SIG-M5 treated with dmso at 0.1 percent for 504 hours (cell line): ENCODE results near the gene ILK.

ENCODE experiments used
- DNase-seq: peaks from one replicate; lab custom pipeline; 2025; ENCODE audit not compliant: unreplicated experiment; lab: John Stamatoyannopoulos, UW

Gene ILK

GRCh38 chr11:6604790-6605189, 1.2 kb downstream of the ILK start:
- no peak for DNase-seq

- peak; percentile 68 for DNase-seq
Observed at GRCh38 chr11:6606471-6607189, 3.1 kb downstream of the ILK start.

GRCh38 chr11:6607190-6607795, 3.7 kb downstream of the ILK start:
- DNase-seq = no peak

GRCh38 chr11:6608011-6608410, 4.4 kb downstream of the ILK start:
- DNase-seq = no peak

GRCh38 chr11:6608726-6609501, 5.3 kb downstream of the ILK start:
- DNase-seq = no peak

DNA sequence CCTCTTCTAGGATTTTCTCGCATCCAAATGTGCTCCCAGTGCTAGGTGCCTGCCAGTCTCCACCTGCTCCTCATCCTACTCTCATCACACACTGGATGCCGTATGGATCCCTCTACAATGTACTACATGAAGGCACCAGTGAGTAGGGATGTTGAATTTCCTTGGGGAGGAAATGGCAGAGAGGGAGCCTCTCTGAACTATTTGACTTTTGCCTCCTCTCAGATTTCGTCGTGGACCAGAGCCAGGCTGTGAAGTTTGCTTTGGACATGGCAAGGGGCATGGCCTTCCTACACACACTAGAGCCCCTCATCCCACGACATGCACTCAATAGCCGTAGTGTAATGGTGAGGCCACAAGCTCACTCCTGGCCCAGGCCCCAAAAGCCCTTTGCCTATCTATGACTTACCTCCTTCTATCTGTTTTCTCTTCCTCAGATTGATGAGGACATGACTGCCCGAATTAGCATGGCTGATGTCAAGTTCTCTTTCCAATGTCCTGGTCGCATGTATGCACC, 6.0 kb downstream of the ILK start:
- DNase-seq = no peak

- no peak for DNase-seq
Observed at GRCh38 chr11:6610591-6610990, 7.0 kb downstream of the ILK start.

GRCh38 chr11:6611092-6611962, 7.8 kb downstream of the ILK start:
- DNase-seq = no peak

DNA sequence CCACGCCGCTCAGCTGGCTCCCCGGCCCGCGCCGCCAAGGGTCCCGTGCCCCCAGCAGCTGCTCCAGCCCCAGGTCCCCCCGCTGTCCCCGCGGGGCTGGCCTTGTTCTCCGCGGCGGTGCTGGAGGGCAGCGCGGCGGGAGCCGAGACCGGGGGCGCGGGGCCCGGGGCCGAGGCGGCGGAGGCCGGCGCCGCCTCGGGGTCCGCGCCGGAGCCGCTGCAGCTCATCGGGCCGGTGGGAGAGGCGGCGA, 8.3 kb downstream of the ILK start:
- no peak for DNase-seq

GRCh38 chr11:6612213-6613041, 8.9 kb downstream of the ILK start, which contains the start of gene TAF10:
Gene TAF10, minus strand, starts transcription at chr11:6612216. Its CDS starts 27 bp downstream, at chr11:6612189.
- DNase-seq = peak; percentile 91

DNA sequence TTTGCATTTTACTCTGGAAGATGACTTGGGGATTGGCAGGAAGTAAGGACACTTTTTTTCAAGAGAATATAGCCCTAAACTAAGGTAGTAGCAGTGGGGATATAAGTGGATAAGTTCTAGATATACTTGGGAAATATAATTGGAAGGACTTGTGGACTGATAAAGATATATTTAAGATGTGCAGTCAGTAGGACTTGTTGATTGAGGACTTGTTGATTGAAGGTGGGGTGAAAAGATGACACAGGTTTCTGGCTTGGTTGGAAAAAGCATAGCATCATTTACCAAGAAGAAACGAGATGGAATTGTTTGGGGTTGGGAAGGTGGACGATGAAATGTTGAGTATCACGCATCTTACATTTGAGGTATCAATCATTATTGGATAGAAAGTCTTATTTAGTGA, 9.9 kb downstream of the ILK start:
- DNase-seq = no peak

DNA sequence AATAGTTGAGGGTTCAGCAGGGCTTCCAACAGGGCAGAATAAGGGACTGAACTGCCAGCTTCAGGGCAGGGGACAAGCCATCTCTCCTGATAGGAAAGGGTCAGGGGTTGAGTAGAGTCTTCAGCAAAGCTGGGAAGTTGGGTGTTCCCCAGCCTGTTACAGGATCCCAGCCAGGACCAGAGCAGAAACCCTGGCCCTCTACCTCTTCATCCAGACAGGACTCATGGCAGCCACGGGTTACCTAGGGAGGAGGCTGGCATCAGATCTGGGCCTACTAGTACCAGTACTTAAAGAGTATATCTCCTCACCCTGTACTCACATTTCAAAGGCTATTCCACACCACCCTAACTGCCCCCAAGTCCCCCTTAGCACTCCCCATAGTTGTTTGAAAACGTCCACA, 10.9 kb downstream of the ILK start:
- no peak for DNase-seq

DNA sequence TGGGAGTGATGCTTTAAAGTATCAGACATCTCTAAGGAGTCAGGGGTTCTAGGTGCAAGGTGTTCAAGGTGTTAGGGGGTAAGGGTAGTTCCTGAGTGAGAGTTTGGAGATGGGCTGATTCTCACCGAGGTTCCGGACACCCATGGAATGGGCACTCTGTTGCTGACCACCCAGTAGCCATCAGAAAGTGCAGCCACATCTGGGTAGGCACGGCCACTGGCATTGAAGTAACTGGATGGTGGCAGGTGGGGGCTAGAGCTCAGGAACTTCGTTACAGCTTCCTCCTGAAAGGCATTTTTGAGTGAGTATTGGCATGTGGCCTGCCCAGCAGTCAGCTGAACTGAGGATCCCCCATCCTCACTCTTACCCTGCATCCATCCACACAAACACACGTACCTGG, 11.5 kb downstream of the ILK start:
- DNase-seq = no peak

DNA sequence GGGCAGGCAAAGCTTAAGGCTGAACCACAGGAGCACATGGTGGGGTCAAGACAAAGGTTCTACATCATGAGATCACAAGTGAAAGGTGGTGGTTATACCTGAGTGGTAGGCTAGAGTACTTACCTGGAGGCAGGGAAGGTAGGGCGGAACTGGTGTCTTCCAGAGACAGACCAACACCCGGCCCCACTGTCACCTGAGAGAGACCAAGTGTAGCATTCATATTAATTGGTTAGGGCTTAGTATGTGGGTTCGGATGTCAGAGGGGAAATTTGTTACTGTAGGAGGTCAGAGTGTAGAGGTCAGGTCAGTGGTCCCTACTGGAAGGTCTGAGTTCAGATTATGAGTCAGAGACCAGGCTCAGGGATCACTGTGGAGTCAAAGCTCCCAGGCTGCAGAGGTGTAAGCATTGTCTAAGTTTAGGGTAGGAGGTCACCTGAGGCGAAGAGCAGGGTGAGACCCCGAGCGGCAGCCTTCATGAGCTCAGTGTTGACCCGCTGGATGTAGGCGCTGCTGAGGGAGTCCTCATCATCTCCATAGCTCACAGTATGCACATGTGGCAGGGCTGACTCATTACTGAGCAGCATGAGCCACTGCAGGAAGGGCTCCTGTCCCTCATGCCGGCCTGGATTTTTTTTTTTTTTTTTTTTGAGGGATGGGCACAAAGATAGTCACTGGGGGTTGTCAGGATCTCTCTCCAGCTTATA, 12.5 kb downstream of the ILK start:
- no peak for DNase-seq

- no peak for DNase-seq
Observed at GRCh38 chr11:6616596-6617250, 13.1 kb downstream of the ILK start.

DNA sequence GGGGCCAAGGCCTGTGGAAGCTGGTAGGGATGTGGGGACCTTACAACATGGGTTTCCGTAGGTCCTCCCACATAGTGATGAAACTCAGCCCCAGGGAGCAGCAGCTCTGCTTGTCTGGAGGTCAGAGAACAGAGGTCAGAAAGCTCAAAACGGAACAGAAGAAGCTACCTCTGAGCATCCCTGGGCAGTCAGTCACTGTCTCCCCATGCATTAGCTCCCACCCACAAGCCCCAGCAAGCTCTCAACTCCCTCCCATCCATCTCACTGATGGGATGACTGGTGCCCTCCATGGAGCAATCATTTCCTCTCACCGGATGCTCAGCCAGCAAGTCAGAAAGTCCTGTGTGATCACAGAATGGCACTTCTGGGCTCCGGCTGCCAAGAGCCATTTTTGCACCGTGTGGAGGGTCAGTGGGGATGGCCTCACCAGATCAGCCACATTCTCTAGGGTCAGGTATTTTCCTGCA, 13.8 kb downstream of the ILK start:
- peak; percentile 68 for DNase-seq

DNA sequence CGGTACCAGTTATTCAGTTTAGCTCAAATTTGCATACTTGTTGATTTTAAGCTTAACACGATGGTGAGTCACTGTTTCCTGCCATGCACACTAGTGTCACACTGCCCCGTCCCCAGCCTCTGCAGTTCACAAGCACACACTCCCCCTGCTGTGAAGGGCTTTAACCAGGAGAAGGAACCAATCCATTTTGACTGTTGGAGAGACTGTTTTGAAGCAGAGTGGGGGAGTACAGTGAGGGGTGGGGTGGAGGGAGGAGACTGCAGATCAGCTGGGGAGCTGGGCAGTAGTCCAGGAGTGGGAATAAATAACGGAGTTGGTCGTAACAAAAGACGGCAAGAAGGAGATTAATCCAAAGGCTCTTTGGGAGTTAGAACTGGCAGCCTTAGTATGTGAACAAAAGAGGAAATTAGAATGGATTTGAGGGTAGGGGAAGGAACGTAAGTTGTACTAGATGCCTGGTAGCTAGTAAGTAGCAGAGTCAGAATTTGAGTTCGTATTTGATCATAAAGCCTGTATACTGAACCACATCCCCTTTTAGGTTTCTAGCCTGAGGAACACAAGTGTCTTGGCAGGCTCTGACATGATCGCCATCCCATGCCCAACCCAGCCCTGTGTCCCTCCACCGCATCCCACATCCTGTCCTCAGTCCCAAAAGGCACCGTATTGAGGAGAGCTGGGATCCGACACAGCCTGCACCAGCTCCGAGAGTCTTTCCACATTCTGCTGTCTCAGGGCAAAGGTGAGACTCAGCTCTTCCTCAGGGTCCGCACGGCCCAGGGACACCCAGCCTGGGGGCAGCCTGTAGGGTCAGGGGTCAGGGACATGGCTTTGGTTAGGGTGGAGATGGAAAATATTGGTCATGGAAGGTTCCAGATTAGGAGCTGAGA, 14.8 kb downstream of the ILK start:
- DNase-seq = peak; percentile 93
